K562 (cell line): ENCODE data around the gene TMEM127. TPM values are rescaled to one million over a fixed set of nuclear protein-coding genes. Genes with fewer than 3 reads are reported as not detected.

Source experiments
- HOMEZ ChIP-seq: fragments of 250-450 bp; sonication (Bioruptor Pico); IDR thresholded peaks from 2 replicates; pipeline ENCODE4 v1.4.0; 2020; ENCODE audit warnings: mild to moderate bottlenecking, moderate library complexity
- KHSRP ChIP-seq: fragments of 450-650 bp; IDR thresholded peaks from 2 replicates; pipeline ENCODE4 v1.6.1; 2017
- NFXL1 ChIP-seq: fragments of 450-650 bp; formaldehyde crosslinking; IDR thresholded peaks from 2 replicates; pipeline ENCODE4 v1.4.0; 2021; ENCODE audit warnings: mild to moderate bottlenecking
- NR0B1 ChIP-seq: fragments of 450-650 bp; IDR thresholded peaks from one replicate; pipeline ENCODE4 v1.6.1; 2018; ENCODE audit warnings: mild to moderate bottlenecking, moderate library complexity; ENCODE audit not compliant: partially characterized antibody
- PKNOX1 ChIP-seq: fragments of 450-650 bp; IDR thresholded peaks from 2 replicates; pipeline ENCODE4 v1.6.1; 2016
- PML ChIP-seq: IDR thresholded peaks from 2 replicates; pipeline ENCODE4 v1.6.1; 2012; ENCODE audit warnings: low read length, inconsistent platforms
- PTRF ChIP-seq: fragments of 450-650 bp; IDR thresholded peaks from 2 replicates; pipeline ENCODE4 v1.6.1; 2016; ENCODE audit warnings: mild to moderate bottlenecking, missing genetic modification characterization, missing compliant biosample characterization
- RBM17 ChIP-seq: fragments of 200-400 bp; formaldehyde crosslinking; IDR thresholded peaks from 2 replicates; pipeline ENCODE4 v1.6.1; 2017; ENCODE audit warnings: low read depth, mild to moderate bottlenecking, low read length, borderline replicate concordance
- TRIM24 ChIP-seq, 2 experiments: fragments of 450-650 bp; IDR thresholded peaks; 2 replicates each; pipeline ENCODE4 v1.6.1; 2016
- U2AF2 ChIP-seq: fragments of 200-400 bp; formaldehyde crosslinking; optimal IDR thresholded peaks from 2 replicates; pipeline ENCODE3; 2017; ENCODE audit warnings: low read depth, mild to moderate bottlenecking, low read length
- ZFP1 ChIP-seq: fragments of 450-650 bp; formaldehyde crosslinking; IDR thresholded peaks from 2 replicates; pipeline ENCODE4 v1.4.0; 2020; ENCODE audit warnings: mild to moderate bottlenecking, mixed read lengths
- ZNF316 ChIP-seq: fragments of 450-650 bp; IDR thresholded peaks from 2 replicates; pipeline ENCODE4 v1.6.1; 2016
- ZNF644 ChIP-seq: fragments of 200-800 bp; sonication (Bioruptor generic); IDR thresholded peaks from 2 replicates; pipeline ENCODE4 v1.6.1; 2016; ENCODE audit warnings: low read depth, missing genetic modification characterization, missing compliant biosample characterization
- polyA plus RNA-seq, 8 experiments: library from polyadenylated mRNA; depleted of rRNA in 4 of 8; stranded (reverse) in 5 of 8; unstranded in 3 of 8; fragments of >200 nt; fragmentation: Nextera tagmentation in 2 of 8; fragmentation: Illumina TruSeq in 1 of 8; extraction: Ambion mirVana in 2 of 8; extraction: Trizol in 1 of 8; gene quantifications; 2 replicates each; pipeline versions ENCODE4 v1.2.1 to v1.2.3, GENCODE V29; 2011 to 2014; ENCODE audit warnings: inconsistent platforms in 1 of 8, missing spikeins in 1 of 8
- total RNA-seq, 7 experiments: library from RNA; depleted of rRNA in 6 of 7; stranded (reverse); fragments of >200 nt in 6 of 7; fragmentation: Illumina TruSeq in 2 of 7; extraction: Trizol in 2 of 7; gene quantifications; 2 replicates each; pipeline versions ENCODE4 v1.2.1 to v1.2.3, GENCODE V29; 2011 to 2021; ENCODE audit warnings: low replicate concordance in 1 of 7

The TMEM127 gene
- total and polyA plus RNA-seq, 9 of the 15 experiments (the other 6 are each of a cell fraction or from before 2014, with no cell fraction given): 1.7 to 20.0 (median 9.9) TPM

- TF ChIP-seq NR0B1 (no peak), PML (no peak; the same call in 1 of the 2 replicates), U2AF2 (no peak), HOMEZ (no peak), KHSRP (no peak), PTRF (tag) (no peak), TRIM24 (IDR thresholded peaks at IDR 0.05) (no peak), ZFP1 (no peak), ZNF316 (peak; percentile 72), RBM17 (no peak), NFXL1 (CRISPR knock-in tag) (no peak), ZNF644 (tag) (peak; percentile 37; the same call in 1 of the 2 replicates), PKNOX1 (no peak)
These were observed 56.6 kb downstream of the TMEM127 start (continued) for GRCh38 chr2:96209011-96209728.
